Measurements from ENCODE around the gene FAM13C.

Gene FAM13C

DNA sequence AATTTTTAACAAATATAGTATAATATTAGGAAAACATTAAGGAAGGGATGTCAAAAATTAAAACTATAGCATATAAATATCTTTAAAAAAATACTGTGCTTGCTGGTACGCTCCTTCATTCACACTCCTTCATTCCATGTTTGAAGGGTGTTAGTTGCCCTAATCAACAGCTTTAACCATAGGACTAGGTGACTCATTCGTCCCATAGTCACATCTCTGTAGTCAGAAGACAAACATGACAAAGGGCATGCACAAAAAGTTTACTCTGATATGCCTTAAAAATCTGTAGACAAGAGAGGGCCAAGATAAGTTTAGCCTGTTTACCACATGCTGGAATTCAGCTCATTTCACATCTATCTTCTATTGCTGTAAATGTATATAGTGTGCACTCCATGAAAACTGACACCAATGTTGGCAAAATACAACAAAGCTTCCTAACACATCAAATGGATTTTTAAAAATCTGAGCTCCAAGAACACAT, 646 bp downstream of the FAM13C start:
- DNase-seq = peak in 1 of 51 donors; percentile 82

DNA sequence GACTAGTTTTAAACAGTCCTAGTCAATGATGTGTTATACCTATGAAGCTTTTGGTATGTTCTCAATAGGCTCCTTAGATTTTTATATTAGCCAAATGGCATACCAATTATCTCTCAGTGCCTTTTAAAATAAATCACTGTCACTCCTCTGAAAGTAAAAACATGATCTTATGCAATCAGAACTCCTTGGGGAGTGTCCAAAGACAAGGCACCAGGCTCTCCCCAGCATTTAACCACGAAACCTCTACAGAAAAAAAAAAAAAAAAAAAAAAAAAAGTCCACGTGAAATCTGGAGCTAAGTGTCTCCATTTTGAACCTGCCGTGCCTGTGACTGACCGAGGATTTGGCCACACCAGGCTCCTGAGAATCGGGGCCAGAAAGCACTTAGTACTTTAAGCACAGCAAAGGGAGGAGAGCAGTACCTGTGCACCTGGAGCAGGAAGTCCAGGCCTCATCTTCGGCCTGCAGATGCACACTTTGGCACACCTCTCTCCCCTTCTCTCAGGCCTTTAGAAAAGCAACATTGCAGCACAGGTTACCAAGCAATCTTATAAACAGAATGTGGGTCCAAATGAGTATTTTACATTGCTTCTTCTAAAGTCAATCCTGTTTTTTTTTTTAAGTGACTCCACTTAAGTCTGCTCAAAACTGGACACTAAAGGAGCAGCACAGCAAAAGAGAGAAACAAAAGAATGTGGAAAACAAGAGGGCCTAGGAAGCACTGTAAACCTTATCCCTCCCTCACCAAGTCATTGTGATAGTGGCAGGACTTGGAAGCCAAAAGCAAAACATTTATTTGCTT, 1.5 kb downstream of the FAM13C start:
- DNase-seq = peak in 2 of 51 donors; percentile 20 to 42

DNA sequence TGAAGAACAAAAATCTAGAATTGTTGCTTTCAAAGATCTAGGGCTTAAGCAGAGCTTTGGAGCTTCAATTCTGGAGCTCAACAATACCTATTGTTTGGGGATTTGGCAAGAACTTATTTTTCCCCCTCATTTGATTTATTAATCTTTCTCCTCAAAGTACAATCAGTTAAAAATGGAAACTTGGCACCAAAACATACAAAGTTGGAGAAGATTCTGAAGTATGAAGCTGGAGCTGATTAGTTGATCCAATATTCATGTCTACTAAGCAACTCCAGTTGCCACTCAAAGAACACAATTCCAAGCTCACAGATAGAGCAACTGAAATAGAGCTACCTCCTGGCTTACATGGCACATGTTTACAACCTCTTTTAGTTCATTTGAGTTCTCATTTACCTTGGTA, 3.8 kb downstream of the FAM13C start:
- no peak for DNase-seq

DNA sequence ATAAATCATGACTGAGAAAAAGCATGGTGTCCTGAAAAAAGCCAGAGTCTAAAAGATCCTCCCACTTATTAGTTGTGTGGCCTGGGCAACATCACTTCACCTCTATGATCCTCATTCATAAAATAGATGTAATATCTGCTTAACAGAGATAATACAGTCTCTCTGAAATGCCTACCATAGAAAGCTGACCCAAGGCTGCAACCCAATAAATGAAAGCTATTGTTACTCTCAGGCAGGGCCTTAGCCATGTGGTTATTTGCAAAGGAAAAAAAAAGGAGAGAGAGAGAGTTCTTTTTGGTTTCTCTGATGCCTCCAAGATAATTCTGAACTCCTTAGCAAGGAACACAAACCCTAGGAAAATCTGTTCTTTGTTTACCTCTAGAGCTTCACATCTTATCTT, 7.9 kb downstream of the FAM13C start:
- peak in 1 of 51 donors; percentile 14 for DNase-seq

DNA sequence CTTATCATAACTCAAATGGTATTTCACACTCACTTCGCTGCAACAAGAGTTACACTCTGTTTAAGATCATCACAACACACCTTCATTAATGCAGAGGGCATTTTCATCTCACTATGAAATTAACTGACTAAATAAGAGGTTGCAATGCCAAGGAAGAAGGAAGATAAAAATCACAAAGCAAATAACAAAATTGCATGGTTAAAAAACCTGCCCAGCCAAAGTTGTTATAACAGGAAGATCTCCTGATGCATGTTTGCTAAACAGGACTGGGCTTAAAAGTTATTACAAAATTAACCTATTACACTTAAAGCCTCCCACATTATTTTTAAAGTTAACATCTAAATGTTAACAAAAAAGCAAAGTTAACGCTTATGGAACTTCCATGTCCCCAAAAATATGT, 11.8 kb downstream of the FAM13C start:
- no peak for DNase-seq

DNA sequence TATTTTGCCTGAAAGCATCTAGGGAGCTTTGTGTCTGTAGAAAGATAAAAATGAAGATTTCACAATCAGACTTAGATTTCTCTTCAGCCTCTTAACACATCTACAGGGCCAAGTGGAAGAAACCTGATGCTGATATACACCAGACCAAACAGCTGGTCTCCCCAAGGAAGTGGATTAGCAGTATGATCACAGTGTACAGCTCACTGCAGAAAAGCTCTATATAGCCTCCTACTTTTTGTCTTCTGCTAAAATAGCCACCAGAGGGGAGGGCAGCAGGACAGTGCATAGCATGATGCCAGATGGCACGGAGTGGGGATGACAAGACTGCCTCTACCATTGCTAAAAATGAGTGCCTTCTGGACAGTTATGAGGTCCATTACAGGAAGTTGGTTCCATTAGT, 16.0 kb downstream of the FAM13C start:
- DNase-seq = no peak

DNA sequence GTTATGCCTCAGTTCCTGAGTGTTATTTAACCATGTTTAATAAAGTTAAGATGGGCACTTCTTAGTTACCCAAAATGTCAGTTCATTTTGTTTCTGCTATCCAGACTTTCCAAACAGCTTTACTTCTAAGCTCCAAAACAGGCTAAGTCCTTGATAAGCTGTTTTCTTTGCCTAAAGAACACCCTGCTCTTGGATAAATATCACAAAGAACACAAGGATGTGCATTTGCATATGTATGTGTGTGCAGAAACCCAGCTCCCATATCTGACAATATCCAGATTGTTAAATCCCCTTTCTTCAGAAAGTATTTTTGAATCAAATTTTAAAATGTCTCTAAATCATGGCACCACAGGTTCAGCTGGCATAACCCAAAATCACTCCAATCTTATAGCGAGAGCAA, 19.6 kb downstream of the FAM13C start:
- DNase-seq = no peak

DNA sequence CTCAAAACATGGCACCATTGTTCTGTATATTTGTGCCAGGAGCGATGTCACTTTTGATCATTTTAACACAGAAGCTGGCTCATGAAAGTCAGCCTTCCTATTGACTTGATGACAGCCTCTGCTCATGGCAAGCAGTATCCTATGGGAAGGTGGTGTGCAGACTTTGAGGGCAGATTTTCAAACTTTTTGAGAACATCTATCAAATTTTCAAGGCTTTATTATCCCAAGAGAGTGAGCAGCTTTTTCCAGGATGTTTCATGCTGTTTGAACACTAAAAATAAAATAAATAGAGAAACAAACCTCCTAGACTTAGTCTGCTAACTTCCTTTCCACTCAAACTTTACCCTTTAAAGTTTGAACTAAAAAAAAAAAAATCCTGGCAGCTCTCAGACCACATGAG, 20.3 kb downstream of the FAM13C start:
- no peak for DNase-seq

DNA sequence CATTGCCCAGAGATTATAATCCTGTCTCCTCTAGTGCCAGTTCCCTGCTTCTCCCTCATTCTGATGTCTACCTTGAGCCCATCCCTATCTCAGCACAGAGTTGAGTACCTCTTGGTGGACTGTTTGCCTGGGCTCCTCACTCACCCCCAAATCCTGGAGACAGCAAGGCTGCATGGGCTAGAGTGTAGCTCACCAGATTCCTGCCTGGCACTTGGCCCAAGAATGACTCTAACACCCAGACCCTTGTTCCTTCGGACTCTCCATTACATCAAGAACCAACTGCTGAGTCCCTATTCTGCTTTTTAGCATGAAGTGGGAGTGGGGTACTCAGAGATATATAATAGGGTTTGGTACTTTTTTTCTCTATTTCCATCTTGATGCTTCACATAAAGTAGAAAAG, 22.1 kb downstream of the FAM13C start:
- no peak for DNase-seq

DNA sequence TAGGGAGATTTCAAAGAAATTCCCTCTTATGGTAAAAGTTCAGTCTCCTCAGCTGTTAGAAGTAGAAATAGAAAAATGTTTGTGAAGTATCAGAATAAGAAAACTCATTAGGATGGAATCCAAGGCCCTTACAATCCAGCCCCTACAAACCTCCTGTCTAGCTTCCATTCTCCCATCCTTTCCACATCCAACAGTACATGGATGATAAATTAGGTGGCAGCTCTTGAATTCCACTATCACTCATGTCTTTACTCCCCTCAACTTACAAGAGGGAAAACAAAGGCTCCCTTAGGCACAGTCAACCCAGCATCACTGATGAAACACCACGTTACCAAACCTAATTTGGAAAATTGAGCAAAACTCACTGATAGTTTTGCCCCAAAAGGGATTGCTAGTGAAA, 23.0 kb downstream of the FAM13C start:
- DNase-seq = no peak

DNA sequence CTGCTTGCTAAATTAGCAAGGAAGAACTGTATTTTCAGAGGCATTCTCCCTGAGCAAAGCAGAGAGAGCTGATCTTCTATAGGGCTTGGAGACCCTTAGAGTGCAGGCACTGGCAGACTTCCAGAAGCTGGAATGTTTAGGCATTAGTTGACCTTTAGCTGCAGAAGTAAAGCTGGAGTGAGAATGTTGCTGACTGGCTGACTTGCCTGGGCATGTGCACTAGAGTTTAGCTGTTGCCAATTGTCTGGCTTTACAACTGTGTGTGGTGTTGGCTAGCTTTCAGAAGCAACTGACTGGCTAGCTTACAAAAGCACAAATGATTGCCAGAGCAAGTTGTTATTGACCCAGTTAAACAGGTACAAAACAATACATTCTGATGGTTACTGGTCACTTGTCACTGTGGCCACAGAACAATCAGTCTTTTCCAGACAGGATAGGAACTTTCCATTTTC, 25.1 kb downstream of the FAM13C start:
- DNase-seq = peak in 32 of 51 donors; percentile 7 to 76 (median 44)

DNA sequence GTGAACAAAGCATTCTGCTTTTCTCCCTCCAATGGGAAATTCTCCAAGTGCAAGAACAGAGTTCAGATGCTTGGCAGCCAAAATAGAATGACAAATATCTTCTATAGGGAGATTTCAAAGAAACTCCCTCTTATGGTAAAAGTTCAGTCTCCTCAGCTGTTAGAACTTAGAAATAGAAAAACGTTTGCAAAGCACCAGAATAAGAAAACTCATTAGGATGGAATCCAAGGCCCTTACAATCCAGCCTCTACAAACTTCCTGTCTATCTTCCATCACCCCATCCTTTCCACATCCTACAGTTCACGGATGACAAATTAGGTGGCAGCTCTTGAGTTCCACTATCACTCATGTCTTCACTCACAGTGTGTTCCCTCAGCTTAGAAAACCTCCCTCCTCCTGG, 25.7 kb downstream of the FAM13C start:
- DNase-seq = peak in 1 of 51 donors; percentile 48

DNA sequence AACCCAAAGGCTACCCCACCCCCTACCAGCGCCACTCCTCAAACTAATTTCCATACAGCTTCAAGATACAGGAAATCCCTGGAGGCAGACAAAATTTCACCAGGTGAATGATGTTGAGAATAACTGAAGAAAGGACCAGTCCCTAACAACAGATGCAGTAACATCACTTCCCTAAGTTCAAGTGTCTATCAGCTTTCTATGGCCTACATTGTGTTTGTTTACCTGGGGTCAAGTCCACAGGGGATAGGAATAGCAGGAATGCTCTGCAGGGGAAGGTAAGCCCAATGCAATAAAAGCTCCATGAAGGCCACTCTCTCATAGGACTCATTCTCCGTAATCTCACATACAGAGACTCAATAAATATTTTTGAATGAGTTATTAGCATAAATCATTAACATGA, 26.9 kb downstream of the FAM13C start:
- no peak for DNase-seq

DNA sequence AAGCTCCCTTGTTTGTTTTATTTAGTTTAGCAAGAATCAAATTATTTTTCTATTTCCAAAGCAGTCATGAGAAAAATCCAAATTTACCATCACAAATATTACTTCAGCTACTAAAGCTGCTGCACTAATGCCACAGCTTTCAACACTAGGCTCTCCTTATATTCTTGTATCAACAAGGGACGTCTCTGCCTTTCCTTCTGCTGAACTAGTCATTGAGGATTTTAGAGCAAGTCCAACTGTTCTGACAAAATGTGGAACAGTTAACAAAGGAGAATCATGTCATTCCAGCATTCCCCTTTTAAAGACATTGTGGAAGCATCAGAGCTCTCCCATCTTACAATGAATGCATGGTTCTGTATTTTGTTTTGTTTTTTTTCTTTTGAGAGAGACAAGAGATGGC, 28.6 kb downstream of the FAM13C start:
- DNase-seq = peak in 3 of 51 donors; percentile 19 to 81 (median 65)

DNA sequence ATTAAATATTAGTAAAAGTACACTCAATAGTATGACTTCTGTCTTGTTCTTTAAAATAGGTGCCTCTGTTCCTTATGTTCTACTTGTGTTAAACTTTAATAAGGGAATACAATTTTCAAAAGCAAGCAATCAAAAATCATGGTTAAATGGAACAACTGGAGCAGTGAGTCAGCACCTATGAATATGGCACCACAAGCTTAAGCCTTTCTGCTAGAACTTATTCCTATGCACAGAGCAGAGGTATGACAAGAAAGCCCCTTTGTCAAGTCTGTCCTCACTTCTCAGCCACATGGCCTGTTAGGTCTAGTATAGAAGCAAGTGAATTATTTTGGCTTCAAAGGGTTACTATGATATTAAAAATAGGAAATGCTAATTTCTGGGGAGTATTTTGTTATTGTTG, 29.8 kb downstream of the FAM13C start:
- no peak for DNase-seq

DNA sequence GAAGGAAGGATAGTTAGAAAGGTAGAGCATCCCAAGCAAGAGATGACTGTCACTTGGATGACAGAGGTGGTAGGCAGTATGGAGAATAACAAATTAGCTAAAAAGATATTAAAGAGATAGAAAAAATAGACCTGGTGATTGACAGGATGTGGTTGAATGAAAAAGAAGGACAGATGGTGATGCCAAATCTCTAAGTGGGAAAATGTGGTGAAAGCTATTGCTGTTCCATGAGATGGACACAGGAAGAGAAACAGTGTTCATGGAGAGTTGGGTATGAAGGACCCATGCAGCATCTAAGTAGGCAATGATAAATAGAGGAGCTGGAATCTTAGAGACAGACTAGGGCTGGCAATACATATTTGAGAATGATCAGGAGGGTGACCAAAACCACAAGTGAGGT, 30.7 kb downstream of the FAM13C start:
- no peak for DNase-seq

DNA sequence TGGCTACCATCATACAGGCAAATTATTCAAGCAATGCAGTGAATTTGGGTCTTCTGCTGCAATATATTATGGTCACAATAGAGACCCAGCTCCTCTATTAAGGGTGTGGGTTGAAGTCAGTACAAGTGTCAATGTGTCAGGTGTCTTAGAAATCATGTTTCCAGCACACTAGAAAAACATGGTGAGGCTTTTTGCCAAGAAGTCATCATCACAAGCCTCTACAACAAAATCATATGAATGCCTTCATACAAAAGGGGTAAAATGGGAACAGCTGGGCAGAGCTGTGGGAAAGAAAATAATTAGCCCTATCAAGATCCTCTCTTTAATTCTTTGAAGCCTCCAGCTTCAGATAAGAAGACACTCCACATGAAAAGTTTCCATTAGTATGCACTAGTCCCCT, 37.2 kb downstream of the FAM13C start:
- no peak for DNase-seq

DNA sequence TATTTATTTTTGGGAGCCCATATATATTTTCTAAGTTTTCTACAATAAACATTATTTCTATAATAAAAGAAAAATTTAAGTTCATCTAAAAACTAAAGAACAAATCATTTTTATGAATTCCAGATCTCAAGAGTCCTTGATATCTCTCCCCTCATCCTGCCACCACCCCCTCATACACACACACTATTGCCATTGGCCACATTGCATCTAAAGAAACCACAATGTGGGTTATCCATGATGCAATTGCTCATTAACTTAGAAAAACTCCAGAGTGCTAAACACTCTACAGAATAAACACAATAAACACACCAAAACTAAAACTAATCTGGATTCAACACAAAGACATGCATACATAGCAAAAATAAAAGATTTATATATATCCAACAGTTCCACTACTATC, 37.8 kb downstream of the FAM13C start:
- no peak for DNase-seq

DNA sequence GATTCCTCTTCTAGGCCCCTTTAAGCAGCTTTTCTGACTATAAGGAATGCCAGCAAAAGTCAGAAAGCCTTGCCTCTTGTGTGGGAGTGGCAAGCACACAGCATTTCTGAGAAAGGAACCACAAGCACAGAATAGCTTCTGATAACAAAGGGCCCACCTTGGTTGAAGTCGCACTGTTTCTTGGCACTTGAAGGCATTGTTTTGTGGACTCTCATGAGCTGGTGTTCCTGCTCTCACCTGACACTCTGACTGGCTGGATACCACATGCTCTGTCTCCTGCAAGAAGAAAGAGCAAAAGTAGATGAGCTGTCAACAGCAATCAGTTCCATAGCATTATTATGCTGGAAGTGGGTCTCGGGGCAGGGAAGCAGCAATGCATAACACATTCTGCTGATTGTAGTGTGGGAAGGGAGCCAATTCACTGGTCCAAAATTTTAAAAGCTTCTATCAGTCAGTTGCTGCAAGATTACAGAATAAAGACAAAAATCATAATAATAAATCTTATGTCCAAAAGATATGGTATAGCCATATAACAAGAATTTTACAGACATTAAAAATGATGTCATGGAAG, 38.4 kb downstream of the FAM13C start:
- DNase-seq = no peak

DNA sequence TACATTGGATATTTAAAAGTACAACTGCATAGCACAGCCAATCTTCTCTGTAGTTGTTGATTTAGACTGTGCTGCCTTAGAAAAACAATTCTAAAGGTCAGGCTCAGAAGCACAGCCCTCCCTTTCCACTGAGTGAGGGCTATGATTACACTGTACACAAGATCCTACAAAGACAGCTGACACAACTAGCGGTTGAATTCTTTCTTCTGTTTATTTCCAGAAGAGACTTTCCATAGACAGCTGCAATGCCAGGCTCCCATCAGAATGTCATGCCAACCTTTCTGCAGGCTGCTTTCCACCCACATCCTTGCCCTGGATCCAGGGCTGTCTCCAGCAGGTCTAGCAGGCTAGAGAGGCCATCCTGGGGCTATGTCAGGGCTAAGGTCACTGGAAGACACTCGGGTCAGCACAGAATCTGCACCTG, 39.3 kb downstream of the FAM13C start:
- no peak for DNase-seq

DNA sequence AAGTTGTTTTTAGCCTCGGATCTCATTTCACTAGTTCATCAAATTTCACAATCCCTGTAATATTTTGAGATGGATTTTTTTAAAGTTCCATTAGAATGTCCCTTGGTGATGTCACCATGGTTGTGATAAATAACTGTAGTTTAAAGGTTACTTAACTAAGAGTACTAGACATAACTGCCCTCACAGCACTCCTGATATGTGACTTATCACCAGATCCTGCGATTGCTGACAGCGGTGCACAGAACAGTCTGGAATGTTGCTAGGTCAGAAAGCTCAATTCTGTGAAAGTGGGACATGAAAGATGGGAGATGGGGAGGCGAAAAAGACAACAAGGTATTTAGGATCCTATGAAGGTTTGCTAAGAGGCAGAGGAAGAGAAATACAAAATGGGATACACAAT, 40.2 kb downstream of the FAM13C start:
- no peak for DNase-seq

DNA sequence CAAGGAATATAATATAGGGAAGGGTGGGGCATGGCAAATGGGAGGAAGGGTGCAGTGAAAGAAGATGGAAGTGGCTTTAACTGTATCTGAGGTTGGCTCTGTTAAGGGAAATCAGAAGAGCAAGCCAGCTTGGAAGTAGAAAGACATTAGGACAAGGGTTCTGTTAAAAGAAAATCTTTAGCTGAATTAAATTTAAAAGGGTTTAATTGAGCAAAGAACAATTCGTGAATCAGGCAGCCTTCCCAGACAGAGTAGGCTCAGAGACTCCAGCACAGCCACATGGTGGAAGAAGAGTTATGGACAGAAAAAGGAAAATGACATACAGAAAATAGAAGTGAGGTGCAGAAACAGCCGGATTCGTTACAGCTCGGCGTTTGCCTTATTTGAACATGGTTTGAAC, 42.0 kb downstream of the FAM13C start:
- DNase-seq = peak in 2 of 51 donors; percentile 13 to 23

DNA sequence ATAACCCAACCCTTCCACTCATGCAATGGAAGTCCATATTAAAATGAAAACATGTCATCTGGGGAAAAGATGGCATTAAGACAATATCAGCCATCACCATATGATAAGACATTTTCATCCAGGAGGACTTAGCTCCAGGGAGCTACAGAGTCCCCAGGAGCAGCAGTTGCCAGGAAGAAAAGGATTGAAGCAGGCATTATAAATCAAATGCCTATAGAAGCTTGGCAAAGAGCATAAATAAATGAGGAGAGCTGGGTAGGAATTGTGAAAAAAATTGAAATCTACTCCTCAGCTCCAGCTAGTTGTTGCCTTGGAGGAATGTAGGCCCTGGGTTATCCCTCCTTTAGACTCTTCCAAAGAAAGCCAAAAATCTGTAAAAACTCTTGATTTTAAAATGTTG, 42.5 kb downstream of the FAM13C start:
- DNase-seq = no peak

All from hypothalamus (tissue), 51 donors.